HG03432 (cell line): ENCODE data around the gene GNAS.

Experiments
- ATAC-seq: cut with Tn5 transposase; IDR thresholded peaks from one replicate; pipeline ENCODE4 v1.9.1; 2021; ENCODE audit warnings: mild to moderate bottlenecking, moderate library complexity; ENCODE audit not compliant: unreplicated experiment

The GNAS gene

DNA sequence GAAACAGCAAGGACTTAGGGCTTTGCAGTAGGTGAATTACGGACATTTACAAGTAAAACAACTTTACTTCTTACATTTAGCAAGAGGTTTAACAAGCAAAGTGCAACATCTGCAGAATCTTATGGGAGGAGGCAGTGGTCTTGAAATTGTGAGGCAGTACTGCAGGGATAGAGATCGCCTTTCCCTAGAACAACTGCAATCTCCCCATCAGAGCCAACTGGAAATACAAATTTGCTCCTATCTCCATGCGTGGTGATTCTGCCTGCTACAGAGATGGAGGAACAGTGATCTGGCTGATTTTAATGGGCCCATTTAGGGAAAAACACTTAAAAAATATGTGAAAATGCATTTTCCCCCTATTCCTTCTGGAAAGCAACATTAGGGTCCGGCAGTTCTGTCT, 25.9 kb downstream of the GNAS start:
- ATAC-seq, result no peak

DNA sequence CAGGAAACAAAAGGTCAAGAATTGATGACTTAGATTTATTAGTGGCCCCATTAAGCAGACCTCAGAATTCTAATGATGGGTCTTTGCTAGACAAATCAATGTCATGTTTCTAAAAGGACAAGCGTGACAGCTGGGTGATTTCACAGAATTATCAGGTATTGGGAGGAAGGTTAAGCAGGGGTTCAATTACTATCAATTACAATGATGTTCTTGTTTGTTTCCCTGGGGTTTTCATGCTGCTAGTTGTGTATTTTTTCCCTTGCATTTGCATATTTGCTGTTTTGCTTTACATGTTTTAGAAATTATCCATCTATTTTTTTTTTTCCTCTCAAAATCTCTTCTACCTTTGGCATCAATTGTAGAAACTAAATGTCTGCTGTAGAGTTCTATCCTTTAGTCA, 27.9 kb downstream of the GNAS start:
- ATAC-seq, result no peak

DNA sequence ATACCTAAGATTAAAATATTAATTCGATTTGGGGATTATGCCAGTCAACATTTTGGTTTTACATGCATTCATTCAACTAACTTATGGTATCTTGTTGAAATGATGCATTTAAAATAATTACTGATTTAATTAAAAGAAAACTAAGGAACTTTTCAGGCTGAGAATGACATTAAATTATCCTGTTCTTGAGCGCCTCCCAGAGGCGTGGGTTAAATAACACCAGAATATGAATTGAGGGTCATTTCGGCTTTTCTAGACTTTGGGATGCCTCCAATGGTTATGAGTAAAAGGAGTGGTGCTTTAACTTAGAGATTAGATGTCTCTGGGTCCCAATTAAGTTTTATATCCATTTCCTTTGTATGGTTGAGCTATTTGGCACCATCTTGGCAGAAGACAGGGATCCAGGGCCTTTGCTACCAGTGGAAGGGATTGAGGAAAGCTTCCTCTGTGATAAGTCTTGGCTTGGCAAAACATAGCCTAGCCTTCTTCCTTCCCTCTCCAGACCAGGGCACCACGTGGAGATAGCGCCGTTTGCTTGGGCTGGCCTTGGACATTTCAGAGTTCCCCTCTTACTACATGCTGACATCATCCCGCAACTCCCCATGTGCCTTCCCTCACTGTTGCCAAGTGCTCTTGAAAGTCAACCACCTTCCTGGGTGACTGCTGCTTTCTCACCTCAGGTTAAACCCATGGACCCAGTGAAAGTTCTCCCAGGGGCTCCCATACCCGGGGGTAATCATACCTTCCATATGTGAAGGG, 28.7 kb downstream of the GNAS start:
- ATAC-seq, result no peak

DNA sequence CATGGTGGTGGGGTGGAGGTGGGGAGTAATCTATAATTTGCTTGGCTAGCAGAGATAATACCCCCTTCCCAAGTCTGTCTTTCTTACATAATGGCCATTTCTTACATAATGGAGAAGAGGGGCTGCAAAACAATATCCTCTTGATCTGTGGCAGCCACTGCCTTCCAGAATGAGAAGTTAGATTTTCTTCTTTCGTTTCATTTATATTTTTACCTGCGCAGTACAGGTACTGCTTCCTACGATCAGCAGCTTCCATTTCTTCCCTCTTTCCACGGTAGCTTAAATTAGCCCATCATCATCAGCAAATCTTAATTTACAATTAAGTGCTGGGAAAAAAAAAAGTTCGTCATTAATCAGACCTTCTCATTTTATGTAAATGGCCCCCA, 30.2 kb downstream of the GNAS start:
- no peak for ATAC-seq

DNA sequence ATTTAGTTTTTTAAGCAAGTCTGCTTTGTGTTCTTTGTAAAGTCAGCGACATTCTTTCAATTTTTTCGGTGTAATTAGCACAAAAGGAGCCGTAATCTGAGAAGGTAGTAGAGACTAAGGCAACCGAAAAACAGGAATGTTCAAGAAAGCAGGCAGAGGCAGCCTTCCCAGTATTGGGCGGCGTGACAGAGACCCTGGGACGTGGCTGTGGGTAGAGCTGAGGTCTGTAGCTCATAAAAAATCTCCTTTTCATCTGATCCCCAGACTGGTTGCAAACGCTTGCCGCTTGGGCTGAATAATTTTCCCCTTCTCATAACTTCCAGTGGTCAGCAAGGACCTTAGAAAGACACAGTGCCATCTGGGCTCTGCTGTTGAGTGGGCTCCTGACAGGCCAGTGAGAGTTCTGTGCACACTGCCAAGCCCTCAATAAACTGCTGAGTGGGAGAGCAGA, 30.8 kb downstream of the GNAS start:
- ATAC-seq, result no peak

DNA sequence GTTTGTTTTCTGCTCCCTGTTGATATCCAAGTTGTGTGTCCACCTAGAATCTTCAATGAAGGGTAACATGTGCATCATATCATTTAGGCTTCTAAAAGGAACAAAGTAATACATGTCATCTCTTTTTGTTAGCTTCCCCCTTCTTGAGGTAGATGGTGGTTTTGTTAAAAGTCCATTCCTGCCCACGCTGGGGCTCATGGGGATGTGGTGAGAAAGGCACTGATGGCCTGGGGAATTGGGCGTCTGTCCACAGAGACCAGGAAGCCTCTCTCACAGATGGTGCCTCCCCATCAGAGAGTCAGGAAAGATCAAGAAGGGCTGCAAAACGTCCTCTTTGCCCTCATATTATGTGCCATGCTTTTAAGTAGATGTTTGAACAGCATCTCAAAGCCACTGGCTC, 32.5 kb downstream of the GNAS start:
- ATAC-seq, result no peak

DNA sequence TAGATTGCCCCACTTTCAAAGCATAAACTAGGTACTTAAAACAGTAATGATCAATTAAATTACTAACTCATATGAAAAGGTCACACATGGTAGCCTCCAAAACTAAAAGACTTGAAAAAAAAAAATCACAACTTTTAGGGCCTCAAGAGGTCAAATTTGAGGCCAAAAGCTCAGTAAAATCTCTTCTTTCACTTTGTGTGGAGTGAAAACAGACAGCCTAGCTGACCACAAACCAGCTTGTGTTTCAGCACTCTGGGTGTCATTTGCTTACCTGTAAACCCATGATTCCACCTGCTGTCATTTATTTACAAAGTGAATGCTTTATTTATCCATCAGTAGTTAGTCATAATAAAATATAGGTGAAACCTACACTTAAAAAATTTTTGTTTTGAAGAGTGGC, 34.0 kb downstream of the GNAS start:
- ATAC-seq, result no peak

DNA sequence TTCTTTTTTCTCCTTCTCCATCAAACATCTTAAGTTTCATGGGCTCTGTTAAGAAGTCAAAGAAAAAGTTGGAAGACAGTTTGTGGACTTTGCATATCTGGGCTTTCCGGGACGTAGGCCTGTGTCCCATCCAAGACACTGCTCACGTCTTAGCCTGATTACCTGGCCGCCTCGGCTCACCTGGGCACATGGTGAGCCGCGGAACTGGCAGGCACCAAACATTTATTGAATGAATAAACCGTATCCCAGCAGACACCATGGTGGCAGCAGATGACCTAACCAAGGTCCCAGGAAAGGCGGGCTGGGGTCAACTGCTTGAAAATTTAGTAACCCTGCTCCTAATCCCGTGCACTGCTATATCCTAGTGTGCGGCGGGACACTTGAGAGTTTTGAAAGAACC, 35.6 kb downstream of the GNAS start:
- no peak for ATAC-seq

DNA sequence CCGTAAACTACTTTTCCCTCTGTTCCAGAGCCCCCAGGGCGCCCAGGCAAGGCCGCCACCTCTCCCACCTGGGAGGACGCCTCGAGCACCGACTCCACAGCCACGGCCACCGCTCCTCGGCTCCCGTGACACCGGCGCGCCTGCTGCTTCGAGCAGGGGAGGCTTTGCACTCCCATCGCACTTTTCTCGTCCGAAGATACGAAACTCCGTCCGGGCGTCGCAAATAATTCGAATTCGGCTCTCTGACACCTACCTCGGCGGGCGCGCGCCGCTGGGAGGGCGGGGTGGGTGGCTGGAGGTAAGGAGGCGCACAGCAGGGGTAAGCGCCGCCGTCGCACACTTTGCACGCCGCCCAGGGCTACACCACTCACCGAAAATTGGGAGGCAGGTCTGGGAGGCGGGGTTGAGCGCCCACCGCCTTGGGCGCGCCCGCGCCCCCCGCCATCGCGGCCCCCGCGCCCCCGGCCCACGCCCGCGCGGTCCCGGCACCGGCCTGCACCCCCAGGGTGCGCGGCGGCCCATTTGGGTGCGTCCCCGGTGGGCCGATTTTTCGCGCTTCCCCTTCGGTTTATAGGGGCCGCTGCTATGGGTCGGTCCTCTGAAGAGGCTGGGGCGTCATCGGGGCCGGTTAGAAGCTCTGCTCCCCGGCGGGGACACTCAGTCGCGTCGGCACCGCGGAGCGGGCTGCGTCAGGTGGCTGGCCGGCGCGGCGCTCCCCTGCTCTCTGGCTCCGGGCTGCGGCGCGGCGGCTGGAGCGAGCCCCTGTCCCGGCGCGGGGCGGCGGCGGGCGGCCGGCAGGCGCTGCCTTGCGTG, 36.2 kb downstream of the GNAS start:
- ATAC-seq, result peak; percentile 39

DNA sequence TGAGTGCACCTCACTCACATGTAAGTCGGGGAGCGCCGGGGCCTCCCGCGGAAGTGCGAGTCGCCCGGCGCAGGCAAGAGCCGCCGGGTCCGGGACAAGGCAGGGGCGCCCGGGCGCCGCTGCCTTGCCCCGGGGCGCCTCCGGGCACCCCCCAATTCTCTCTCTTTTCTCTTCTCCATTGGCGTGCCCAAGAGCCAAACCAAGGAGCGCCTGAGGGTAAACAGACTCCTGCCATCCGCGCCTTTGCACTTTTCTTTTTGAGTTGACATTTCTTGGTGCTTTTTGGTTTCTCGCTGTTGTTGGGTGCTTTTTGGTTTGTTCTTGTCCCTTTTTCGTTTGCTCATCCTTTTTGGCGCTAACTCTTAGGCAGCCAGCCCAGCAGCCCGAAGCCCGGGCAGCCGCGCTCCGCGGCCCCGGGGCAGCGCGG, 36.8 kb downstream of the GNAS start:
- ATAC-seq, result no peak

DNA sequence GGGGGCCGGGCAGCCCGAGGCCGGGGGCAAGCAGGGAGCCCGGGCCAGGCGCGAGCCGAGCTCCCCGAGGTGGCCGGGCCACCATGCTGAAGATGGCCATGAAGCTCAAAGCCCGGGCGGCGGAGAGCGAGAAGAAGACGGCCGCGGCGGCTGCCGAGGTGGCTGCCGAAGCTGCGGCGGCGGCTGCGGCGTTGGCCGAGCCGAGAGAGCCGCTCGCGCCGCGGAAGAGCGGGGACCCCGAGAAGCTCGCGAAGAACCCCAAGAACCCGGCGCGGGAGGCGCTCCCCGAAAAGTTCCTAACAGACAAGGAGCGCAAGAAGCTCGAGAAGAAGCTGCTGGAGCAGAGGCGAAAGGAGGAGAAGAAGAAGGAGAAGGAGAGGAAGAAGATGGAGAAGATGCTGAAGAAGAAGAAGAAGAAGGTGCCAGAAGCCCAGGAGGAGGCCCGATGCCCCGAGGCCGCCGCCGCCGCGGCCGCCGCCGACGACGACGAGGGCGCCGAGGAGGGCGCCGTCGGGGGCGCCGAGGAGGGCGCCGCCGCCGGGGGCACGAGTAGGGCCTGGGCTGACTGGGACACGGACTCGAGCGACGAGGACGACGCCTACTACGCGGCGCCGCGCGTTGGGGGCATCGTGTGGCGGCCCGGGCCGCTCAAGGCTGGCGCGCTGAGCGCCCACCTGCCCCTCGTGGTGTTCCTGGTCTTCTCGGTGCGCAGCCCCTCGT, 37.4 kb downstream of the GNAS start:
- no peak for ATAC-seq

DNA sequence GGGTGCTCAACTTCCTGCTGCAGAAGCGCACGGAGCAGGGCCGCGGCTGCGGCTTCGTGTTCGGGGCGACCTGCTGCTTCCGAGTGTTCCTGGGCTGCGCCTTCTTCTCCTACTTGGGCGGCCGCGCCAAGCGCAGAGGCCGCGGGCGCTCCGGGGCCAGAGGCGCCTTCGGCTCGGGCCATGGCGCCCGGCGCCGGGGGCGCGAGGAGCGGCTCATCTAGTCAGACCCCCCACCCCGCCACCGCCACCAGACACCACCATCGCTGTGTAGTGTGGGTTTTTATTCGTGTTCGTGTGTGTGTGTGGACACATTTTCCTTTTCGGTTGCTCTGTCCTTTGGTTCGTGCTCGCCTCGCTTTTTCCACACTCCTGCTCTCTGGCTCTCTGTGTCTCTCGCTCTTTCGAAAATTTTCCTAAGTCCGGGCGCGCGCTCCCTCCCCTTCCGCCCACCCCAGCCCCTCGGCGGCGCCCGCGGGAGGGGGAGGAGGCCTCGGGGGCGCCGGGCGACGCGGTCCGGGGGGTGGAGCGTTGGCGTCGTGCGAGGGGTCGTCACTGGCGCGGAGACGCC, 38.1 kb downstream of the GNAS start:
- peak; percentile 28 for ATAC-seq

DNA sequence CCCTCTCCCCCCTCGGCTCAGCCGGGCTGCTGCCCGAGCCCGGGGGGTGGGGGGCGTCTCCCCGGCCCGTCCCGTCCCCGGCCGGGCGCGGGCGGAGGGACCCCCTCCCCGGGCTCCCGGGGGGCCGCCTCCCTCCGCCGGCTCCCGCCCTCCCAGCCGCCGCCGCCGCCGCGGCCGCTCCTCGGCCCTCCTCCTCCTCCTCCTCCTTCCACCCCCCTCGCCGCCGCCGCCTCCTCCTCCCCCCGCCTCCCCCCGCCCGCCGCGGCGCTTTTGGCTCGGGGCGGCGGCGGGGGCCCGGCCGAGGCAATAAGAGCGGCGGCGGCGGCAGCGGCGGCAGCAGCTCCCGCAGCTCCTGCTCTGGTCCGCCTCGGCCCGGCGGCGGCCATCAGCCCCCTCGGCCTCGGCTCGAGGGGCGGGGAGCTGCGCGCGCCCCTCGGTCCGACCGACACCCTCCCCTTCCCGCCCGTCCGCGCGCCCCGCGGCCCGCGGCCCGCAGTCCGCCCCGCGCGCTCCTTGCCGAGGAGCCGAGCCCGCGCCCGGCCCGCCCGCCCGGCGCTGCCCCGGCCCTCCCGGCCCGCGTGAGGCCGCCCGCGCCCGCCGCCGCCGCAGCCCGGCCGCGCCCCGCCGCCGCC, 38.7 kb downstream of the GNAS start:
- ATAC-seq, result peak; percentile 28

DNA sequence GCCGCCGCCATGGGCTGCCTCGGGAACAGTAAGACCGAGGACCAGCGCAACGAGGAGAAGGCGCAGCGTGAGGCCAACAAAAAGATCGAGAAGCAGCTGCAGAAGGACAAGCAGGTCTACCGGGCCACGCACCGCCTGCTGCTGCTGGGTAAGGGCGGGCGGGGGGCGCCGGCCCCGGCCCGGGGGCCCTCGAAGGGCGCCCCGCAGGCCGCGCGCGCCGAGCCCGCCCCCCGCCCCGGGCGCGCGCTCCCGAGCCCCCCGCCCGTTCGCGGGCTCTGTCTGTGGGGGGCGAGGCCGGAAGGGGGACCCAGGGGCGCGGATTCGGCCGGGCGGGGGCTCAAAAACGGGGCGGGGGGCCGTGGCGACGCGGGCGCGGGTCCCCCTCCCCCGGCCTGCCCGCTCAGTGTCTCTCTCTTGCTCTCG, 39.2 kb downstream of the GNAS start:
- peak; percentile 5 for ATAC-seq

DNA sequence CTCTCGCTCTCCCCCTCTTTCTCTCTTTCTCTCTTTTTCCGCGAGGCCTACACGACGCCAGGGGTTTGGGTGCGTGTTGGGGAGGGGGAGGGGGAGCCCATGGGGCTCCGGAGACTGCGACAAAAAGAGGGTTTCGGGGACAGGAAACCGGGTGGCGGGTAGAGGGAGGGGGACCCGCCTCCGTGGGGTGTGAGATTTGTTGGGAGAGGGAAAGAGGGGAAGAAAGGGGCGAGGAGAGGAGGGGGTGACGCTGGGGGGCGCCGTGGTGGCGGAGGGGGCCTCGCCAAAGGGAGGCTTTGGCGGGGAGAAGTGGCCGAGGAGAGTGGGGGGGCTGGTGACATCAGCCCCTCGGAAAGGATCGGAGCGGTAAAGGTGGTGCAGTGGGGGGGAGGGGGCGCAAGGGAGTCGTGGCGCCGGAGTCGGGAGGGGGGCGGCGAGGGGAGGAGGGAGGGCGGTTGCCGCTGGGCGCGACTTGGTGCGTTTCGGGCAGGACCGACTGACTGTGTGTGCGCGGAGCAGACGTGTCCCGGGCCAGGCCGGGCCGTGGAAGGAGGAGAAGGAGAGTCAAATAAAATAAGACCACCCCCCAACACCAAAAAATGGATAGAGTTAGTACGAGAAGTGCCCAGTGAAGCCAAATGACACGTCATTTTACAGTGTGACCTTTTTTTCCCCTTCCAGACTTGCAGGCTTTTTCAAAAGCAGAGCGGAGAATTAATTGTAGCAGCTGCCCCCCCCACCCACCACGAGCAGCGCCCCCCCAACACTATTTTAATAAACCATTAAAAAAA, 39.8 kb downstream of the GNAS start:
- ATAC-seq, result peak; percentile 10

DNA sequence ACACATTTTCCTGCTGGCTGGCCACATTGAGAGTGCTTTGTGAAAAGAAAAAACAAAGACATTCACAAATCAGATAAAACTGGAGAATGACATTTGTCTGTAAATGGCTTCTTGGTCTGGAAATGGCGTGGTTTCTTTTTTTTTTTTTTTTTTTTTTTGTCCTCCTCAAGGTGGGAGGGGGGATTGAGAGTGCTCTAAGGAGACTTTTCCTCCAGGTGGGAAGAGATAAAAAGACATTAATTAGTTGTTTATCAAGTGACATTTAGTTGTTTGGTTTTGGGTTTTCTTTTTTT, 40.4 kb downstream of the GNAS start:
- no peak for ATAC-seq

DNA sequence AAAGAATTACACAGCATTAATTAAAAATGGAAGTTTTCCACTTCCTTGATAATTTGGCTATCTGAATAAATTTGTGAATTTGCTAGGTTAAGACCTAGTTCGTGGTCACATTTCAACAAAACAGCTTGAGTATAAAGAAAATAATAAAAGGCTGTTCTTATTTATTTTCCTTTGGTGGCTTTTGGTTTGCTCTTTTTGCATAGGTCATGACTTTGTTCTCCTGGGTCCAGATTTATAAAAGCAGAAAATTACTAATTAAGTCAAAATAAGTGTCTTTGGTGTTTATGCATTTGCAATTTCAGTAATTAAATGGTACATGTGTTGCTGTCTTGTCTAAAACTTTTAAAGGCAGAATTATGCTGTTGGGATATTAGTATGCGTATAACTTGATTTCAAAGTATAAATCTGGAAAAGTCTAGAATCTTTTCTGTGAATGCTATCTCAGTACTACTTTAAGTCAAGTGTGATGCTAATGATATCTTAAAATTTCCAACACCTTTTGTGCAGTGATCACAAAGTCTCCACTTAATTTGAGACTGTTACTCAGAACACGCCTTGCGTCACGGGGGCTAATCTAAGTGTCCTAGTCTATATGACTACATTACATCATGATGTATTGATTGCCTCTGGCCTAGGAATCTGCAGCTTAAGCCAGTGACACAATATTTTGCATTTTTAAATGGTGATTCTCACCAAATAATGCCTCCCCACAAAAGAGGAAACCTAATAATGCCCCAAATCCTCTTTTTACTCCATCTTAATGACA, 41.0 kb downstream of the GNAS start:
- no peak for ATAC-seq

DNA sequence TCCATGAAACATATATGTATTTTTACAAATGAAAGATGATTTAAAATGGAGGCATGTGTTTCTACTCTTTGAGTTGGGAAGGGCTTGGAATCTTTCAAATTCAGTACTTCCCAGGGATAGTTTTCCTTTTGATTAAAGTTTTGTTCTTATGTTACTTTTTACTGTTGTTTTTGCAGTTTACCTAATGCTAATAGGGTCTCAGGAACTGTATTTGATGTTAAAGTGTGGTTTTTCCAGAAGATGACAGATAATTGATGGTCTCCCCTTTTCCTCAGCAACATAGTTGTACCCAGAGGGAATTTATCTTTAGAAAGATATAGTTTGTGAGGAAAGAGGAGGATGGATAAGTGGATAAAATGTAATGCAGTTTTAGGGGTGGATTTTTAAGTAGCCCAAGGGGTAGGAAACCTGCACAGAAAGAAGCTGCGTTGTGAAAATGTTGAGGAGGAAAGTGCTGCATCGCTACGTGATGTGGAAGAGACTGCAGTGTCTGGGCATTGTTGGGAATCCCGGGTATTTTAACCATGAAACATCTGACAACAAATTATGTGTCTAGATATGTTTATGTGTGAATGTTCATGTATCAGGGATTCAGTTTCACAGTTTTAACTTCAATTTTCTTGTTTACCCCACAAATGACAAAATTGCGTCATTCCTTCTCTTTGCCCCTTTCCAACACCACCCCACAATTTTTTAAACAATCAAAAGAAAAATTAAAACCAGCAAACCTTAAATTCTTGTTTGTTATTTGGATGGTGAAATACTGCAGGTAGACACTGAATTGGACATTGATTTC, 42.3 kb downstream of the GNAS start:
- no peak for ATAC-seq
